DND-41 (cell line): ENCODE measurements around the gene GPR161.

ENCODE experiments used
- ATAC-seq: fragments of 200-7000 bp; cut with Tn5 transposase; 3 replicates; pipeline ENCODE4 v1.9.1; 2021; ENCODE audit warnings: low read depth; ENCODE audit not compliant: insufficient read depth
- DNase-seq: peaks from one replicate; pipeline ENCODE4 v3.0.0-alpha.2; 2020
- H2AFZ ChIP-seq: 2 replicates; pipeline ENCODE4 v1.6.0; 2012; ENCODE audit warnings: low read depth, low read length
- H3K27ac ChIP-seq: 2 replicates; pipeline ENCODE4 v1.5.1; 2012; ENCODE audit warnings: low read length, inconsistent platforms
- H3K27me3 ChIP-seq: fragments of 200-600 bp; sonication (generic); 2 replicates; pipeline ENCODE4 v1.6.0; 2012; ENCODE audit warnings: low read length, mild to moderate bottlenecking, inconsistent platforms; ENCODE audit not compliant: insufficient read depth, poor library complexity
- H3K36me3 ChIP-seq: 2 replicates; pipeline ENCODE4 v1.5.1; 2012; ENCODE audit warnings: low read length, inconsistent platforms; ENCODE audit not compliant: insufficient read depth
- H3K4me1 ChIP-seq: 2 replicates; pipeline ENCODE4 v1.5.1; 2012; ENCODE audit warnings: mild to moderate bottlenecking, low read length; ENCODE audit not compliant: insufficient read depth
- H3K4me2 ChIP-seq: 2 replicates; pipeline ENCODE4 v1.6.0; 2012; ENCODE audit warnings: mild to moderate bottlenecking, moderate library complexity, low read length, inconsistent platforms; ENCODE audit not compliant: insufficient read depth
- H3K4me3 ChIP-seq, 2 experiments: fragments of 200-600 bp in 1 of 2; shearing (Covaris generic) in 1 of 2; 2 replicates each; pipeline ENCODE4 v1.5.1; 2012 to 2016; ENCODE audit warnings: inconsistent platforms in 2 of 2, low read length in 2 of 2, mild to moderate bottlenecking in 2 of 2, low read depth in 1 of 2, moderate library complexity in 1 of 2
- H3K79me2 ChIP-seq: 2 replicates; pipeline ENCODE4 v1.6.0; 2012; ENCODE audit warnings: low read length, inconsistent platforms; ENCODE audit not compliant: insufficient read depth
- H3K9ac ChIP-seq: 2 replicates; pipeline ENCODE4 v1.6.0; 2012; ENCODE audit warnings: low read depth, mild to moderate bottlenecking, inconsistent platforms, low read length, moderate library complexity
- H3K9me3 ChIP-seq: 2 replicates; pipeline ENCODE4 v1.5.1; 2012; ENCODE audit warnings: low read length, moderate library complexity, mild to moderate bottlenecking, inconsistent platforms; ENCODE audit not compliant: insufficient read depth, severe bottlenecking
- H4K20me1 ChIP-seq: 2 replicates; pipeline ENCODE4 v1.6.0; 2012; ENCODE audit warnings: low read length; ENCODE audit not compliant: insufficient read depth
- EZH2 ChIP-seq: IDR thresholded peaks from 3 replicates; pipeline ENCODE4 v1.6.1; 2012; ENCODE audit warnings: borderline replicate concordance, low read depth, mild to moderate bottlenecking, moderate library complexity, low read length, inconsistent platforms; ENCODE audit not compliant: severe bottlenecking
- TF ChIP-seq, protein P1 (sequence below): IDR thresholded peaks from 2 replicates; pipeline ENCODE4 v1.5.1; 2012; ENCODE audit warnings: borderline replicate concordance, low read length, moderate library complexity, mild to moderate bottlenecking; ENCODE audit not compliant: poor library complexity, severe bottlenecking; ENCODE audit errors: extremely low read depth

Gene GPR161

GRCh38 chr1:168151935-168152334 lies 15.2 kb upstream of the GPR161 start:
- ATAC-seq: no peak
- no peak overlapping the region for H3K4me2 ChIP-seq

DNA sequence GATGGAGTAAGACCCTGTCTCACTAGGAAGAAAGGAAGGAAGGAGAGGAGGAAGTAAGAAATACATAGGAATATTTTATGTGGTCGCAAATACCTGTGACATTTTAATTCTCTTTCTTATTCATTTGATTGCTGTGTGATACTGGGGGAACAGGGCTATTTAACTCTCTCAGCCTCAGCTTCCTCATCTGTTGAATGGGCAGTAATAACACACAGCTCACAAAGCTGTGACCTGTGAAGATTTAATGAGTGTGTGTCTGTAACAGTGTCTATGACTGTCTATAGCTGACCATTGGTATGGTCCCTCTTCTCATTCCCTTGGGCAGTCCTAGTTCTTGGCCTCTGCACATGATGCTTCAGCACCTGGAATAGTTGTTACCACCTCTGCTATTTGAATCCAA lies 13.6 kb upstream of the GPR161 start:
- Histone ChIP-seq H3K9ac (no peak overlapping the region), H3K27me3 (no peaks in the 10 kb centered on the region), H3K4me1 (peaks cover 5% of the 10 kb centered on the region), H4K20me1 (no peaks in the 10 kb centered on the region), H2AFZ (no peak overlapping the region), H3K27ac (no peak overlapping the region), H3K79me2 (no peaks in the 10 kb centered on the region), H3K4me3 (no peak overlapping the region), H3K9me3 (no peaks in the 10 kb centered on the region), H3K36me3 (no peaks in the 10 kb centered on the region), H3K4me2 (no peak overlapping the region)
- ATAC-seq (no peak), DNase-seq (no peak)
- TF ChIP-seq, protein P1, sequence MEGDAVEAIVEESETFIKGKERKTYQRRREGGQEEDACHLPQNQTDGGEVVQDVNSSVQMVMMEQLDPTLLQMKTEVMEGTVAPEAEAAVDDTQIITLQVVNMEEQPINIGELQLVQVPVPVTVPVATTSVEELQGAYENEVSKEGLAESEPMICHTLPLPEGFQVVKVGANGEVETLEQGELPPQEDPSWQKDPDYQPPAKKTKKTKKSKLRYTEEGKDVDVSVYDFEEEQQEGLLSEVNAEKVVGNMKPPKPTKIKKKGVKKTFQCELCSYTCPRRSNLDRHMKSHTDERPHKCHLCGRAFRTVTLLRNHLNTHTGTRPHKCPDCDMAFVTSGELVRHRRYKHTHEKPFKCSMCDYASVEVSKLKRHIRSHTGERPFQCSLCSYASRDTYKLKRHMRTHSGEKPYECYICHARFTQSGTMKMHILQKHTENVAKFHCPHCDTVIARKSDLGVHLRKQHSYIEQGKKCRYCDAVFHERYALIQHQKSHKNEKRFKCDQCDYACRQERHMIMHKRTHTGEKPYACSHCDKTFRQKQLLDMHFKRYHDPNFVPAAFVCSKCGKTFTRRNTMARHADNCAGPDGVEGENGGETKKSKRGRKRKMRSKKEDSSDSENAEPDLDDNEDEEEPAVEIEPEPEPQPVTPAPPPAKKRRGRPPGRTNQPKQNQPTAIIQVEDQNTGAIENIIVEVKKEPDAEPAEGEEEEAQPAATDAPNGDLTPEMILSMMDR: no peak
- no peak for TF ChIP-seq EZH2

More at GRCh38 chr1:168151935-168152334, 15.2 kb upstream of the GPR161 start:
- H3K27me3 ChIP-seq: no peaks in the 10 kb centered on the region
- no peak overlapping the region for H2AFZ ChIP-seq
- no peaks in the 10 kb centered on the region for H3K9me3 ChIP-seq
- H4K20me1 ChIP-seq: no peaks in the 10 kb centered on the region
- no peak overlapping the region for H3K27ac ChIP-seq
- no peak overlapping the region for H3K4me3 ChIP-seq
- no peak overlapping the region for H3K9ac ChIP-seq
- TF ChIP-seq, protein P1: no peak
- no peak for TF ChIP-seq EZH2
- H3K4me1 ChIP-seq: no peaks in the 10 kb centered on the region
- no peaks in the 10 kb centered on the region for H3K79me2 ChIP-seq
- no peak for DNase-seq
- H3K36me3 ChIP-seq: no peaks in the 10 kb centered on the region

GRCh38 chr1:168148916-168149315 lies 12.2 kb upstream of the GPR161 start:
- H2AFZ ChIP-seq: no peak overlapping the region
- no peaks in the 10 kb centered on the region for H3K79me2 ChIP-seq
- H3K4me1 ChIP-seq: peaks cover 8% of the 10 kb centered on the region
- TF ChIP-seq, protein P1: no peak
- TF ChIP-seq EZH2: no peak
- no peak overlapping the region for H3K4me2 ChIP-seq
- no peak overlapping the region for H3K27ac ChIP-seq
- H3K9me3 ChIP-seq: no peaks in the 10 kb centered on the region
- H3K27me3 ChIP-seq: no peaks in the 10 kb centered on the region
- no peaks in the 10 kb centered on the region for H4K20me1 ChIP-seq
- ATAC-seq (no peak), DNase-seq (no peak)
- H3K9ac ChIP-seq: no peak overlapping the region
- no peak overlapping the region for H3K4me3 ChIP-seq
- H3K36me3 ChIP-seq: no peaks in the 10 kb centered on the region

GRCh38 chr1:168146626-168147025 lies 9.9 kb upstream of the GPR161 start:
- H3K9me3 ChIP-seq: no peaks in the 10 kb centered on the region
- no peak overlapping the region for H3K4me3 ChIP-seq
- ATAC-seq: no peak
- peaks cover 8% of the 10 kb centered on the region for H3K4me1 ChIP-seq
- no peaks in the 10 kb centered on the region for H4K20me1 ChIP-seq
- H3K9ac ChIP-seq: no peak overlapping the region
- no peak overlapping the region for H3K4me2 ChIP-seq
- H3K36me3 ChIP-seq: no peaks in the 10 kb centered on the region
- TF ChIP-seq EZH2: no peak
- TF ChIP-seq, protein P1: no peak
- H3K27me3 ChIP-seq: no peaks in the 10 kb centered on the region
- H3K79me2 ChIP-seq: no peaks in the 10 kb centered on the region
- DNase-seq: no peak
- H3K27ac ChIP-seq: no peak overlapping the region
- no peak overlapping the region for H2AFZ ChIP-seq
